UCSD-AML1 (cell line): ENCODE measurements around the gene KYNU.
"Not testable (repeated sequence)": the region's sequence is repeated elsewhere in the genome, so short reads cannot be mapped to it uniquely, and the experiment has no call there.

Source experiments
- DNase-seq: peaks from one replicate; lab custom pipeline; 2025; ENCODE audit not compliant: unreplicated experiment; lab: John Stamatoyannopoulos, UW

Gene KYNU

GRCh38 chr2:142993771-142994170 is 116.3 kb downstream of the KYNU start:
- no peak for DNase-seq

GRCh38 chr2:142994665-142995064 is 117.2 kb downstream of the KYNU start:
- no peak for DNase-seq

- no peak for DNase-seq
Measured at GRCh38 chr2:142997231-142997630, 119.8 kb downstream of the KYNU start.

- DNase-seq = no peak
Measured at GRCh38 chr2:143000599-143000998, 123.1 kb downstream of the KYNU start.

DNA sequence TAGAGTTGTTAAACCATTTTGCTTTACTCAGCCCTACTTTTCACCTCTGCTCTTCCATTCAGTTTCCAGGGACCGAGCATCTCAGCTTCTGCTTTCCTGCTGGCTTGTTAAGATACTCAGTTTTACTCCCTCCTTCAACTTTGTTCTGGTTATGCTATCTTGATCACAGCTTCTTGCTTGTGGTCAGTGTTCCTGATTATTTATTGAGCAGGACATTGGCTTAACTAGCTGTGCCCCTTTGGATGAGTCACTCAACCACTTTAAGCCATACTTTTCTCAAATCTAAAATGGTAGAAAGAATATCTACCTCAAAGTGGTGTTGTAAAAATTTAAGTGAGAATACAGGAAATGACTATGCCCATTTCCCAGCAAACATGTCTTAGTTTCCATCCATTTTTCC is 124.0 kb downstream of the KYNU start:
- DNase-seq = no peak

GRCh38 chr2:143015656-143016055 is 138.2 kb downstream of the KYNU start:
- DNase-seq = no peak

GRCh38 chr2:143026411-143027054 is 149.1 kb downstream of the KYNU start:
- DNase-seq = peak; percentile 23

DNA sequence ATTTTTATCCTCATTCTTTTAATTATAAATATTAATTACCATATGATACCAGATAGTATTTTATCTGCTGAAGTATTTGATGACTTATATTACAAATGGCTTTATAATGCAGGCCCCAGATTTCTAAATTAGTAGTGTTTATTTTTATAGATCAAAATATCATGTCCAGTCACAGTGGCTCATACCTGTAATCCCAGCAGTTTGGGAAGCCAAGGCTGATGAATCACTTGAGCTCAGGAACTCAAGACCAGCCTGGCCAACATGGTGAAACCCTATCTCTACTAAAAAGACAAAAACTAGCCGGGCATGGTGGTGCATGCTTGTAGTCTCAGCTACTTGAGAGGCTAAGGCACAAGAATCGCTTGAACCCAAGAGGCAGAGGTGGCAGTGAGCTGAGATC is 151.7 kb downstream of the KYNU start:
- no peak for DNase-seq

GRCh38 chr2:143030127-143030526 is 152.7 kb downstream of the KYNU start:
- DNase-seq = no peak

- DNase-seq = peak; percentile 12
Measured at GRCh38 chr2:143034292-143035074, 157.0 kb downstream of the KYNU start.

DNA sequence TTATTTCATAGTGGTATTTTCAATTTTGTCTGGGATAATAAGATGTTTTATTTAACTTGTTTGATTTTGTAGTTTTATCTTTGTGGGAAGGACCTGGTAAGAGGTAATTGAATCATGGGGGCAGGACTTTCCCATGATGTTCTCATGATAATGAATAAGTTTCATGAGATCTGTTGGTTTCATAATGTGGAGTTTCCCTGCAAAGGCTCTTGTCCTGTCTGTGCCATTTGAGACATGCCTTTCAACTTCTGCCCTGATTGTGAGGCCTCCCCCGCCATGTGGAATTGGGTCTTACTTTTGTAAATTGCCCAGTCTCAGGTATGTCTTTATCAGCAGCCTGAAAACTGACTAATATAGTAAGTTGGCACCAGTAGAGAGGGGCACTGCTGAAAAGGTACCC is 174.0 kb downstream of the KYNU start:
- DNase-seq = no peak

DNA sequence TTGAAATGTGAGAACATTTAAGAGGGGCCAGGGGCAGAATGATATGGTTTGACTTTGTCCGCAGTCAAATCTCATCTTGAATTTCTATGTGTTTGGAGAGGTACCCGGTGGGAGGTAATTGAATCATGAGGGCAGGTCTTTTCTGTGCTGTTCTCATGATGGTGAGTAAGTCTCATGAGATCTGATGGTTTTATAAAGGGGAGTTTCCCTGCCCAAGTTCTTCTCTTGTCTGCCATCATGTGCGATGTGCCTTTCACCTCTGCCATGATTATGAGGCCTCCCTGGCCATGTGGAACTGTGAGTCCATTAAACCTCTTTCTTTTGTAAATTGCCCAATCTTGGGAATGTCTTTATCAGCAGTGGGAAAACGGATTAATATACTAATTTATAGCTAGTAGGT is 176.0 kb downstream of the KYNU start:
- not testable (repeated sequence) for DNase-seq

GRCh38 chr2:143056550-143056949 is 179.1 kb downstream of the KYNU start:
- no peak for DNase-seq

- DNase-seq = no peak
Measured at GRCh38 chr2:143058851-143059250, 181.4 kb downstream of the KYNU start.

DNA sequence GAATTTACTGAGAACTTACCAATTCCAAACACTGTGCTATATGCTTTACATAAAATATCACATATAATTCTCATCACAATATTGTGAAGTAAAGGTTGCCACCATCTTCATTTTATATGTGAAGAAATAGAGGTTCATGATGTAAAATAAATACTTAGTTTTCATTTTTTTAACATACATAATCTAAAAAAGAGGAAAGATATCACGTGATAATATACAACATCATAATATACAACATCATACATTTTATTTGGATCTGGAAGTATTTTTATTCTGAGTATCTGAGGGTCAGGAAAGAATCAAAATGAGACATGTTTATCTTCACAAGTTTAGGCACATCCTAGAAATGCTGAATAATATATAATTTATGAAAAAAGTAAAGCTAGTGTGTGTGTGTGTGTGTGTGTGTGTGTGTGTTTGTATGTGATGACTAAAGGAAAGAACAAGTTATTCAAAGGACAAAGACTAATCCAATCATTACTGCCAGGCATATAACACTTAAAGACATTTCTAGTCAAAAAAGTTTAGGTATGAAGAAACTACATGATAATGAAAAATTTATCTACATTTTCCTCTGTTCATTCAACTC is 186.2 kb downstream of the KYNU start:
- no peak for DNase-seq

- no peak for DNase-seq
Measured at GRCh38 chr2:143068094-143068493, 190.6 kb downstream of the KYNU start.

DNA sequence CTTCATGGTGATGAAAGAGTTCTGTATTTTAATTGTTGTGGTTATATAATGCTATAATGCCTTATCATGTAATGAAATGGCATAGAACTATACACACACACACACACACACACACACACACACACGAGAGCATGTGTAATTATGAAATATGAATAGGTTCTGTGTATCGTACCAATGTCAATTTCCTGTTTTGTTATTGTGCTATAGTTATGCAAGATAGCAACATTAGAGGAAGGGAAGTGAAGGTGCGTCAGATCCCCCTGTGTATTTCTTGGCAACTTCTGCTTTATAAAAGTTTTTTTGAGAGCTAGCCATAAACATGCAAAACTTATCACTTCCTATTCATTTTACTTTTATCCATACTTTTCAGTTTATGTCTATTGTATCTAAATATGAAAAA is 191.0 kb downstream of the KYNU start:
- no peak for DNase-seq

- DNase-seq = no peak
Measured at GRCh38 chr2:143070704-143071103, 193.2 kb downstream of the KYNU start.

GRCh38 chr2:143071185-143071876 is 193.9 kb downstream of the KYNU start:
- no peak for DNase-seq

DNA sequence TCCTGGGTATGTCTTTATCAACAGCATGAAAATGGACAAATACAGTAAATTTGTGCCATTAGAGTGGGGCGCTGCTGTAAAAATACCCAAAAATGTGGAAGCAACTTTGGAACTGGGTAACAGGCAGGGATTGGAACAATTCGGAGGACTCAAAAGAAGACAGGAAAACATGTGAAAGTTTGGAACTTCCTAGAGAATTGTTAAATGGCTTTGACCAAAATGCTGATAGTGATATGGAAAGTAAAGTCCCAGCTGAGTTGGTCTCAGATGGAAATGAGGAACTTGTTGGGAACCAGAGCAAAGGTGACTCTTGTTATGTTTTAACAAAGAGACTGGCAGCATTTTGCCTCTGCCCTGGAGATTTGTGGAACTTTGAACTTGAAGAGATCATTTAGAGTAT is 197.4 kb downstream of the KYNU start:
- DNase-seq = not testable (repeated sequence)

GRCh38 chr2:143075711-143076110 is 198.2 kb downstream of the KYNU start:
- DNase-seq = no peak

DNA sequence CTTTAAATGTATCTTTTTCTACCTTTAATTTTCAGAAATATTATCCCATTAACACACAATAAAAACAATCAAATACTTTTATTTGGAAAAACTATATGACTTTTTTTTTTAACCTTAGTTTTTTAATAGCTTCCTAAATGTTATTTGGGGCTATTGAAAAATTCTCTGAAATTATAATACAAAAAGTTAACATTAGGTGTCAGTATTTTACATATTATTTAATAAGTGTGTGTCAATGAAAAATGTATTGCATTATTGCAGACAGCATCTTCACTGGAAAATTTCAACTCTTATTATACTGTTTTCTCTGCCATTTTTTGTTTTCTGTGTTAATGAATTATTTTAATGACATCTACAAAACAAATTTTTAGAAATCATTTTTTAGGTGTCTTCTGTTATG is 200.6 kb downstream of the KYNU start:
- DNase-seq = no peak
